HepG2 (cell line): ENCODE data around the gene TRAPPC4. TPM values are rescaled to one million over a fixed set of nuclear protein-coding genes. Genes with fewer than 3 reads are reported as not detected.
A peak's percentile ranks its signal among the peaks of the same experiment; 100 is the strongest.

ENCODE experiments used
- CAMTA2 ChIP-seq: sonication (generic); formaldehyde crosslinking; IDR thresholded peaks from 2 replicates; pipeline ENCODE4 v1.4.0; 2020; ENCODE audit warnings: mild to moderate bottlenecking, missing genetic modification reagents, borderline replicate concordance
- CBX1 ChIP-seq: IDR thresholded peaks from one replicate; pipeline ENCODE4 v1.6.1; 2016; ENCODE audit warnings: antibody characterized with exemption, low read depth
- ELF4 ChIP-seq: sonication (generic); formaldehyde crosslinking; IDR thresholded peaks from 2 replicates; pipeline ENCODE4 v1.5.0; 2020; ENCODE audit warnings: missing genetic modification reagents, mild to moderate bottlenecking, moderate library complexity, borderline replicate concordance
- FIP1L1 ChIP-seq: fragments of 200-400 bp; formaldehyde crosslinking; IDR thresholded peaks from 2 replicates; pipeline ENCODE4 v1.6.1; 2018; ENCODE audit warnings: low read depth, mild to moderate bottlenecking, low read length, moderate library complexity, borderline replicate concordance; ENCODE audit not compliant: insufficient read depth
- FOXJ3 ChIP-seq: sonication (generic); formaldehyde crosslinking; IDR thresholded peaks from 2 replicates; pipeline ENCODE4 v1.4.0; 2020; ENCODE audit warnings: missing genetic modification reagents, mild to moderate bottlenecking, borderline replicate concordance
- GABPB1 ChIP-seq: IDR thresholded peaks from 2 replicates; pipeline ENCODE4 v1.6.1; 2016; ENCODE audit warnings: mild to moderate bottlenecking, missing genetic modification reagents, moderate library complexity, missing compliant biosample characterization
- HNRNPUL1 ChIP-seq: fragments of 200-400 bp; formaldehyde crosslinking; IDR thresholded peaks from 2 replicates; pipeline ENCODE4 v1.6.1; 2017; ENCODE audit warnings: low read depth, mild to moderate bottlenecking, low read length, moderate library complexity
- HOXD1 ChIP-seq: sonication (generic); formaldehyde crosslinking; IDR thresholded peaks from 2 replicates; pipeline ENCODE4 v1.5.0; 2020; ENCODE audit warnings: missing genetic modification reagents
- KAT8 ChIP-seq: IDR thresholded peaks from 2 replicates; pipeline ENCODE4 v1.6.1; 2016; ENCODE audit warnings: missing genetic modification reagents, missing compliant biosample characterization
- KLF11 ChIP-seq: IDR thresholded peaks from 2 replicates; pipeline ENCODE4 v1.6.1; 2016; ENCODE audit warnings: missing compliant biosample characterization
- NPAS2 ChIP-seq: sonication (generic); formaldehyde crosslinking; IDR thresholded peaks from 2 replicates; pipeline ENCODE4 v1.8.0; 2022; ENCODE audit warnings: mild to moderate bottlenecking, missing genetic modification reagents, borderline replicate concordance
- PLRG1 ChIP-seq: fragments of 450-650 bp; conservative IDR thresholded peaks from 2 replicates; pipeline ENCODE4 v1.6.1; 2016
- RBM22 ChIP-seq: fragments of 200-400 bp; formaldehyde crosslinking; optimal IDR thresholded peaks from 2 replicates; pipeline ENCODE3; 2017; ENCODE audit warnings: mild to moderate bottlenecking, low read length, moderate library complexity
- SP1 ChIP-seq, 2 experiments: fragments of 450-650 bp in 1 of 2; sonication (generic) in 1 of 2; formaldehyde crosslinking in 1 of 2; IDR thresholded peaks; 2 replicates each; pipeline versions ENCODE4 v1.4.0 to v1.6.1; 2016 to 2020; ENCODE audit warnings: missing genetic modification reagents in 1 of 2
- SUZ12 ChIP-seq: fragments of 150-350 bp; IDR thresholded peaks from 2 replicates; pipeline ENCODE4 v1.6.1; 2014; ENCODE audit warnings: low read depth, low read length
- ZKSCAN1 ChIP-seq: fragments of 150-350 bp; IDR thresholded peaks from 2 replicates; pipeline ENCODE4 v1.6.1; 2014; ENCODE audit warnings: low read length
- ZNF12 ChIP-seq: sonication (generic); formaldehyde crosslinking; IDR thresholded peaks from 2 replicates; pipeline ENCODE4 v1.5.0; 2020; ENCODE audit warnings: missing genetic modification reagents
- ZNF20 ChIP-seq: sonication (generic); formaldehyde crosslinking; IDR thresholded peaks from 2 replicates; pipeline ENCODE4 v1.4.0; 2020; ENCODE audit warnings: mild to moderate bottlenecking, moderate library complexity, missing genetic modification reagents
- ZNF484 ChIP-seq: sonication (generic); formaldehyde crosslinking; IDR thresholded peaks from 2 replicates; pipeline ENCODE4 v1.5.1; 2020; ENCODE audit warnings: mild to moderate bottlenecking, low read depth, missing genetic modification reagents, borderline replicate concordance
- ZNF615 ChIP-seq: sonication (generic); formaldehyde crosslinking; IDR thresholded peaks from 2 replicates; pipeline ENCODE4 v1.5.0; 2020; ENCODE audit warnings: mild to moderate bottlenecking, missing genetic modification reagents, borderline replicate concordance
- ZNF616 ChIP-seq: sonication (generic); formaldehyde crosslinking; IDR thresholded peaks from 2 replicates; pipeline ENCODE4 v1.5.0; 2020; ENCODE audit warnings: low read depth, mild to moderate bottlenecking, missing genetic modification reagents
- ZNF678 ChIP-seq: sonication (generic); formaldehyde crosslinking; IDR thresholded peaks from 2 replicates; pipeline ENCODE4 v1.4.0; 2020; ENCODE audit warnings: mild to moderate bottlenecking, missing genetic modification reagents
- ZNF713 ChIP-seq: sonication (generic); formaldehyde crosslinking; IDR thresholded peaks from 2 replicates; pipeline ENCODE4 v1.4.0; 2020; ENCODE audit warnings: mild to moderate bottlenecking, missing genetic modification reagents
- polyA plus RNA-seq, 8 experiments: library from polyadenylated mRNA; depleted of rRNA in 3 of 8; stranded (reverse) in 7 of 8; unstranded in 1 of 8; fragments of >200 nt; fragmentation: Illumina TruSeq in 4 of 8; extraction: Trizol in 4 of 8; gene quantifications; 2 replicates each; pipeline versions ENCODE4 v1.2.1 to v1.2.3, GENCODE V29; 2011 to 2016; ENCODE audit warnings: low read depth in 4 of 8, missing spikeins in 1 of 8, mixed read lengths in 1 of 8; ENCODE audit not compliant: insufficient read depth in 1 of 8
- total RNA-seq, 5 experiments: library from RNA; depleted of rRNA; stranded (reverse); fragments of >200 nt; fragmentation: Illumina TruSeq; extraction: Trizol; gene quantifications; 2 replicates each; pipeline ENCODE4 v1.2.3, GENCODE V29; 2016; ENCODE audit warnings: low read depth in 1 of 5
- TF ChIP-seq, protein P1 (sequence below): sonication (generic); formaldehyde crosslinking; IDR thresholded peaks from 2 replicates; pipeline ENCODE4 v1.4.0; 2020; ENCODE audit warnings: missing genetic modification reagents, borderline replicate concordance
- TF ChIP-seq, protein P2 (sequence below): sonication (generic); formaldehyde crosslinking; IDR thresholded peaks from 2 replicates; pipeline ENCODE4 v1.4.0; 2020; ENCODE audit warnings: mild to moderate bottlenecking, missing genetic modification reagents

Gene TRAPPC4
- total and polyA plus RNA-seq, 2 of the 13 experiments (the other 11 are each of a cell fraction or from before 2014, with no cell fraction given) = 97.4 to 140 TPM

DNA sequence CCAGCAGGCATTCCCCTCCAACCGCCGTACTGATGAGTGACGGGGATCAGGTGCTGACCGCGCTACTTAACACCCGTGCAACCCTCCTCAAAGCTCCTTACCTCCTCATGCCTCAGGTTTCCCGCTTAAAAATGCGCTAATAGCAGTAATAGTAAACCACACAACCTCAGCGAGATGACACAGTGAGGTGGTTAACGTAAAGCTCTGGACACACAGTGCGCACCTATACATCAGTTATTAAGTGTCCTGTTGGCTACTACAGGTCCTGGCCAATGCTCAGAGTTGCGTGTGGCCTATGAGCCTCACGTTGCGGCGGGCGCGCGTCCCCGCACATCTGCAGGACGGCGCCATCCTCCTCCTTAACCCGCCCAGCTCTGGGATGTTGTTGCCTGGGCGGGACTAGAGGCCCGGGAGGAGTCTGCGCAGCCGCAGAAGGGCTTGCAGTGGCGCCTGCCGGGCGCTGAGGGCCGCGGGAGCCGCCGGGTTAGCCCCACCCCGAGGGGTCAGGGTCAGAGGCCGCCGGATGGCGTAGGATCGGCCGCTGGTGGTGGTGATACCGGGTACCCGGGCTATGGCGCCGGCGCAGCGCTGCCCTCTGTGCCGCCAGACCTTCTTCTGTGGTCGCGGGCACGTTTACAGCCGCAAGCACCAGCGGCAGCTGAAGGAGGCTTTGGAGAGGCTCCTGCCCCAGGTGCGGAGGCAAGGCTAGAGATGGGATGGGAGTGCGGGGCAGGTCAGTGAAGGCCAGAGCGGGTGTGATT is 20.8 kb upstream of the TRAPPC4 start, which contains the start of gene CENATAC (continued):
- TF ChIP-seq, protein P1, sequence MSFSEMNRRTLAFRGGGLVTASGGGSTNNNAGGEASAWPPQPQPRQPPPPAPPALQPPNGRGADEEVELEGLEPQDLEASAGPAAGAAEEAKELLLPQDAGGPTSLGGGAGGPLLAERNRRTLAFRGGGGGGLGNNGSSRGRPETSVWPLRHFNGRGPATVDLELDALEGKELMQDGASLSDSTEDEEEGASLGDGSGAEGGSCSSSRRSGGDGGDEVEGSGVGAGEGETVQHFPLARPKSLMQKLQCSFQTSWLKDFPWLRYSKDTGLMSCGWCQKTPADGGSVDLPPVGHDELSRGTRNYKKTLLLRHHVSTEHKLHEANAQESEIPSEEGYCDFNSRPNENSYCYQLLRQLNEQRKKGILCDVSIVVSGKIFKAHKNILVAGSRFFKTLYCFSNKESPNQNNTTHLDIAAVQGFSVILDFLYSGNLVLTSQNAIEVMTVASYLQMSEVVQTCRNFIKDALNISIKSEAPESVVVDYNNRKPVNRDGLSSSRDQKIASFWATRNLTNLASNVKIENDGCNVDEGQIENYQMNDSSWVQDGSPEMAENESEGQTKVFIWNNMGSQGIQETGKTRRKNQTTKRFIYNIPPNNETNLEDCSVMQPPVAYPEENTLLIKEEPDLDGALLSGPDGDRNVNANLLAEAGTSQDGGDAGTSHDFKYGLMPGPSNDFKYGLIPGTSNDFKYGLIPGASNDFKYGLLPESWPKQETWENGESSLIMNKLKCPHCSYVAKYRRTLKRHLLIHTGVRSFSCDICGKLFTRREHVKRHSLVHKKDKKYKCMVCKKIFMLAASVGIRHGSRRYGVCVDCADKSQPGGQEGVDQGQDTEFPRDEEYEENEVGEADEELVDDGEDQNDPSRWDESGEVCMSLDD (CRISPR knock-in tag) = peak; percentile 29
- no peak for TF ChIP-seq PLRG1
- TF ChIP-seq RBM22 = no peak
- TF ChIP-seq ZNF20 = 0 out of 2 replicates have a peak, but pooled peaks have one; percentile 42
- TF ChIP-seq ZNF713 = no peak
- TF ChIP-seq ELF4 (CRISPR knock-in tag) = no peak
- TF ChIP-seq NPAS2 (CRISPR knock-in tag) = no peak
- TF ChIP-seq GABPB1 = peak; percentile 93
- TF ChIP-seq CAMTA2 = 0 out of 2 replicates have a peak, but pooled peaks have one; percentile 23
- no peak for TF ChIP-seq SP1 (IDR thresholded peaks at IDR 0.05)
- peak; percentile 58 for TF ChIP-seq SP1 (CRISPR knock-in tag; IDR thresholded peaks at IDR 0.05)
- TF ChIP-seq ZNF484 (CRISPR knock-in tag) = no peak
- no peak for TF ChIP-seq FIP1L1
- TF ChIP-seq ZNF678 (CRISPR knock-in tag) = no peak
- TF ChIP-seq ZNF12 (CRISPR knock-in tag) = no peak
- peak; percentile 3; the same call in 1 of the 2 replicates for TF ChIP-seq HOXD1
- no peak for TF ChIP-seq HNRNPUL1
- no peak for TF ChIP-seq CBX1
- TF ChIP-seq KLF11 (CRISPR knock-in tag) = no peak; the same call in 1 of the 2 replicates
- peak; percentile 12; the same call in 1 of the 2 replicates for TF ChIP-seq FOXJ3 (CRISPR knock-in tag)
- no peak; the same call in 1 of the 2 replicates for TF ChIP-seq ZNF616
- TF ChIP-seq ZNF615 (CRISPR knock-in tag) = no peak
- TF ChIP-seq KAT8 = peak; percentile 91
- TF ChIP-seq ZKSCAN1 = no peak
- TF ChIP-seq SUZ12 = no peak
- TF ChIP-seq, protein P2, sequence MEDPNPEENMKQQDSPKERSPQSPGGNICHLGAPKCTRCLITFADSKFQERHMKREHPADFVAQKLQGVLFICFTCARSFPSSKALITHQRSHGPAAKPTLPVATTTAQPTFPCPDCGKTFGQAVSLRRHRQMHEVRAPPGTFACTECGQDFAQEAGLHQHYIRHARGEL (CRISPR knock-in tag) = no peak
